ENCODE data around the gene TCF23.
A peak's percentile ranks its signal among the peaks of the same experiment; 100 is the strongest.

Gene TCF23

GRCh38 chr2:27182346-27182745 is 33.5 kb downstream of the TCF23 start:
- no peak overlapping the region for H4K91ac ChIP-seq (ENCODE audit: low read depth, low read length, poor library complexity)
- no peak overlapping the region for H3K9ac ChIP-seq (ENCODE audit: low read depth, low read length, poor library complexity)
- no peak overlapping the region for H2BK5ac ChIP-seq (ENCODE audit: low read length)
- no peaks in the 10 kb centered on the region for H3K36me3 ChIP-seq (replicated peaks in 1 of 2; ENCODE audit: control insufficient read depth in 2 of 2, insufficient read depth in 2 of 2, low read length in 2 of 2)
- H3K18ac ChIP-seq (ENCODE audit: low read length), result no peak overlapping the region
- no peak overlapping the region for H2AFZ ChIP-seq (ENCODE audit: low read length)
- no peak overlapping the region for H4K8ac ChIP-seq (ENCODE audit: low read depth, low read length)
- no CpG with 5 or more reads among the region's 4 CpGs for WGBS, 2 donors (ENCODE audit: extremely low coverage in 2 of 2, insufficient read length in 2 of 2, insufficient replicate concordance in 1 of 2)
- H3K4me1 ChIP-seq (ENCODE audit: control insufficient read depth in 2 of 2, insufficient read depth in 1 of 2, low read depth in 1 of 2, low read length in 2 of 2), result no peaks in the 10 kb centered on the region
- H3K14ac ChIP-seq (ENCODE audit: low read length), result no peak overlapping the region
- no peak overlapping the region for H3K4ac ChIP-seq (ENCODE audit: low read length)
- H3K27me3 ChIP-seq (ENCODE audit: control insufficient read depth in 3 of 3, insufficient read depth in 3 of 3, low read depth in 1 of 3, low read length in 3 of 3), result peaks cover 0 to 23% (median 0%) of the 10 kb centered on the region in 3 experiments
- H3K4me2 ChIP-seq (ENCODE audit: insufficient read depth, low read length, poor library complexity, severe bottlenecking), result no peak overlapping the region
- H3K4me3 ChIP-seq (ENCODE audit: low read length in 2 of 2), result no peak overlapping the region
- no peak for DNase-seq (ENCODE audit: low spot score)
- no peak overlapping the region for H2BK12ac ChIP-seq (ENCODE audit: low read length)
- no peak overlapping the region for H2BK15ac ChIP-seq (ENCODE audit: low read length)
- H3K9me3 ChIP-seq (replicated peaks in 1 of 2; ENCODE audit: control insufficient read depth in 2 of 2, insufficient read depth in 1 of 2, low read depth in 1 of 2, low read length in 2 of 2), result no peaks in the 10 kb centered on the region
- H2AK5ac ChIP-seq (ENCODE audit: low read depth, low read length), result no peak overlapping the region
- no peaks in the 10 kb centered on the region for H3K79me1 ChIP-seq (ENCODE audit: low read depth, low read length)
- H3K23ac ChIP-seq (ENCODE audit: low read depth, low read length, poor library complexity), result no peak overlapping the region
- no peak overlapping the region for H2BK120ac ChIP-seq (ENCODE audit: low read depth, low read length)
- no peak overlapping the region for H3K27ac ChIP-seq (replicated peaks; ENCODE audit: low read length)

GRCh38 chr2:27184115-27184514 is 35.3 kb downstream of the TCF23 start:
- no peak overlapping the region for H2BK12ac ChIP-seq (ENCODE audit: low read length)
- no peak overlapping the region for H3K9ac ChIP-seq (ENCODE audit: low read depth, low read length, poor library complexity)
- no peak overlapping the region for H3K23ac ChIP-seq (ENCODE audit: low read depth, low read length, poor library complexity)
- H3K4ac ChIP-seq (ENCODE audit: low read length), result no peak overlapping the region
- no peaks in the 10 kb centered on the region for H3K36me3 ChIP-seq (replicated peaks in 1 of 2; ENCODE audit: control insufficient read depth in 2 of 2, insufficient read depth in 2 of 2, low read length in 2 of 2)
- no peak overlapping the region for H2AK5ac ChIP-seq (ENCODE audit: low read depth, low read length)
- DNase-seq (ENCODE audit: low spot score), result no peak
- no peaks in the 10 kb centered on the region for H3K9me3 ChIP-seq (replicated peaks in 1 of 2; ENCODE audit: control insufficient read depth in 2 of 2, insufficient read depth in 1 of 2, low read depth in 1 of 2, low read length in 2 of 2)
- no peak overlapping the region for H2AFZ ChIP-seq (ENCODE audit: low read length)
- no peak overlapping the region for H2BK120ac ChIP-seq (ENCODE audit: low read depth, low read length)
- no peak overlapping the region for H3K27ac ChIP-seq (replicated peaks; ENCODE audit: low read length)
- H3K4me2 ChIP-seq (ENCODE audit: insufficient read depth, low read length, poor library complexity, severe bottlenecking), result no peak overlapping the region
- no peak overlapping the region for H4K8ac ChIP-seq (ENCODE audit: low read depth, low read length)
- no peaks in the 10 kb centered on the region for H3K4me1 ChIP-seq (ENCODE audit: control insufficient read depth in 2 of 2, insufficient read depth in 1 of 2, low read depth in 1 of 2, low read length in 2 of 2)
- no peak overlapping the region for H3K4me3 ChIP-seq (ENCODE audit: low read length in 2 of 2)
- no peak overlapping the region for H3K14ac ChIP-seq (ENCODE audit: low read length)
- no CpG with 5 or more reads among the region's 4 CpGs for WGBS, 2 donors (ENCODE audit: extremely low coverage in 2 of 2, insufficient read length in 2 of 2, insufficient replicate concordance in 1 of 2)
- H2BK15ac ChIP-seq (ENCODE audit: low read length), result no peak overlapping the region
- H3K18ac ChIP-seq (ENCODE audit: low read length), result no peak overlapping the region
- no peaks in the 10 kb centered on the region for H3K79me1 ChIP-seq (ENCODE audit: low read depth, low read length)
- H3K27me3 ChIP-seq (ENCODE audit: control insufficient read depth in 3 of 3, insufficient read depth in 3 of 3, low read depth in 1 of 3, low read length in 3 of 3), result peaks cover 0 to 23% (median 0%) of the 10 kb centered on the region in 3 experiments
- H2BK5ac ChIP-seq (ENCODE audit: low read length), result no peak overlapping the region
- no peak overlapping the region for H4K91ac ChIP-seq (ENCODE audit: low read depth, low read length, poor library complexity)

- no peak for DNase-seq (ENCODE audit: low spot score)
- peaks cover 0 to 23% (median 0%) of the 10 kb centered on the region in 3 experiments for H3K27me3 ChIP-seq (ENCODE audit: control insufficient read depth in 3 of 3, insufficient read depth in 3 of 3, low read depth in 1 of 3, low read length in 3 of 3)
- no peak overlapping the region for H3K14ac ChIP-seq (ENCODE audit: low read length)
- no peak overlapping the region for H3K4me3 ChIP-seq (ENCODE audit: low read length in 2 of 2)
- H2BK15ac ChIP-seq (ENCODE audit: low read length), result no peak overlapping the region
- H2BK120ac ChIP-seq (ENCODE audit: low read depth, low read length), result no peak overlapping the region
- H3K4me1 ChIP-seq (ENCODE audit: control insufficient read depth in 2 of 2, insufficient read depth in 1 of 2, low read depth in 1 of 2, low read length in 2 of 2), result no peaks in the 10 kb centered on the region
- no peaks in the 10 kb centered on the region for H3K9me3 ChIP-seq (replicated peaks in 1 of 2; ENCODE audit: control insufficient read depth in 2 of 2, insufficient read depth in 1 of 2, low read depth in 1 of 2, low read length in 2 of 2)
- H4K8ac ChIP-seq (ENCODE audit: low read depth, low read length), result no peak overlapping the region
- no peak overlapping the region for H3K18ac ChIP-seq (ENCODE audit: low read length)
- H3K27ac ChIP-seq (replicated peaks; ENCODE audit: low read length), result no peak overlapping the region
- no peak overlapping the region for H3K4me2 ChIP-seq (ENCODE audit: insufficient read depth, low read length, poor library complexity, severe bottlenecking)
- H2BK12ac ChIP-seq (ENCODE audit: low read length), result no peak overlapping the region
- no peak overlapping the region for H3K4ac ChIP-seq (ENCODE audit: low read length)
- H3K9ac ChIP-seq (ENCODE audit: low read depth, low read length, poor library complexity), result no peak overlapping the region
- H2AFZ ChIP-seq (ENCODE audit: low read length), result peak overlapping the region; percentile 11
- H4K91ac ChIP-seq (ENCODE audit: low read depth, low read length, poor library complexity), result no peak overlapping the region
- H2BK5ac ChIP-seq (ENCODE audit: low read length), result no peak overlapping the region
- no peak overlapping the region for H3K23ac ChIP-seq (ENCODE audit: low read depth, low read length, poor library complexity)
- H3K79me1 ChIP-seq (ENCODE audit: low read depth, low read length), result no peaks in the 10 kb centered on the region
- WGBS, 2 donors (ENCODE audit: extremely low coverage in 2 of 2, insufficient read length in 2 of 2, insufficient replicate concordance in 1 of 2), result no CpG with 5 or more reads among the region's 6 CpGs
- H2AK5ac ChIP-seq (ENCODE audit: low read depth, low read length), result no peak overlapping the region
- no peaks in the 10 kb centered on the region for H3K36me3 ChIP-seq (replicated peaks in 1 of 2; ENCODE audit: control insufficient read depth in 2 of 2, insufficient read depth in 2 of 2, low read length in 2 of 2)
These were observed 36.7 kb downstream of the TCF23 start for GRCh38 chr2:27185331-27186026.

- H3K18ac ChIP-seq (ENCODE audit: low read length), result no peak overlapping the region
- WGBS, 2 donors (ENCODE audit: extremely low coverage in 2 of 2, insufficient read length in 2 of 2, insufficient replicate concordance in 1 of 2), result no CpG with 5 or more reads among the region's 6 CpGs
- no peak overlapping the region for H2BK15ac ChIP-seq (ENCODE audit: low read length)
- H3K36me3 ChIP-seq (replicated peaks in 1 of 2; ENCODE audit: control insufficient read depth in 2 of 2, insufficient read depth in 2 of 2, low read length in 2 of 2), result no peaks in the 10 kb centered on the region
- DNase-seq (ENCODE audit: low spot score), result no peak
- H3K27ac ChIP-seq (replicated peaks; ENCODE audit: low read length), result no peak overlapping the region
- no peaks in the 10 kb centered on the region for H3K4me1 ChIP-seq (ENCODE audit: control insufficient read depth in 2 of 2, insufficient read depth in 1 of 2, low read depth in 1 of 2, low read length in 2 of 2)
- no peaks in the 10 kb centered on the region for H3K9me3 ChIP-seq (replicated peaks in 1 of 2; ENCODE audit: control insufficient read depth in 2 of 2, insufficient read depth in 1 of 2, low read depth in 1 of 2, low read length in 2 of 2)
- H2AK5ac ChIP-seq (ENCODE audit: low read depth, low read length), result no peak overlapping the region
- H2BK120ac ChIP-seq (ENCODE audit: low read depth, low read length), result no peak overlapping the region
- no peak overlapping the region for H3K23ac ChIP-seq (ENCODE audit: low read depth, low read length, poor library complexity)
- H2BK12ac ChIP-seq (ENCODE audit: low read length), result no peak overlapping the region
- peaks cover 0 to 19% (median 0%) of the 10 kb centered on the region in 3 experiments for H3K27me3 ChIP-seq (ENCODE audit: control insufficient read depth in 3 of 3, insufficient read depth in 3 of 3, low read depth in 1 of 3, low read length in 3 of 3)
- no peak overlapping the region for H3K4me3 ChIP-seq (ENCODE audit: low read length in 2 of 2)
- no peak overlapping the region for H3K4ac ChIP-seq (ENCODE audit: low read length)
- peak overlapping the region; percentile 30 for H4K8ac ChIP-seq (ENCODE audit: low read depth, low read length)
- no peak overlapping the region for H3K14ac ChIP-seq (ENCODE audit: low read length)
- H3K9ac ChIP-seq (ENCODE audit: low read depth, low read length, poor library complexity), result no peak overlapping the region
- H2AFZ ChIP-seq (ENCODE audit: low read length), result no peak overlapping the region
- no peak overlapping the region for H2BK5ac ChIP-seq (ENCODE audit: low read length)
- H4K91ac ChIP-seq (ENCODE audit: low read depth, low read length, poor library complexity), result no peak overlapping the region
- no peak overlapping the region for H3K4me2 ChIP-seq (ENCODE audit: insufficient read depth, low read length, poor library complexity, severe bottlenecking)
- H3K79me1 ChIP-seq (ENCODE audit: low read depth, low read length), result no peaks in the 10 kb centered on the region
These were observed 38.0 kb downstream of the TCF23 start for GRCh38 chr2:27186613-27187345.

All from neuronal stem cell (in vitro differentiated cells).